GM19463 (cell line): ENCODE data around the gene ECHDC1.
"Not testable (repeated sequence)": the region's sequence is repeated elsewhere in the genome, so short reads cannot be mapped to it uniquely, and the experiment has no call there.

Source experiments
- ATAC-seq: cut with Tn5 transposase; IDR thresholded peaks from one replicate; pipeline ENCODE4 v1.9.1; 2021; ENCODE audit warnings: mild to moderate bottlenecking, moderate library complexity; ENCODE audit not compliant: unreplicated experiment

Gene ECHDC1, protein sequence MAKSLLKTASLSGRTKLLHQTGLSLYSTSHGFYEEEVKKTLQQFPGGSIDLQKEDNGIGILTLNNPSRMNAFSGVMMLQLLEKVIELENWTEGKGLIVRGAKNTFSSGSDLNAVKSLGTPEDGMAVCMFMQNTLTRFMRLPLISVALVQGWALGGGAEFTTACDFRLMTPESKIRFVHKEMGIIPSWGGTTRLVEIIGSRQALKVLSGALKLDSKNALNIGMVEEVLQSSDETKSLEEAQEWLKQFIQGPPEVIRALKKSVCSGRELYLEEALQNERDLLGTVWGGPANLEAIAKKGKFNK

DNA sequence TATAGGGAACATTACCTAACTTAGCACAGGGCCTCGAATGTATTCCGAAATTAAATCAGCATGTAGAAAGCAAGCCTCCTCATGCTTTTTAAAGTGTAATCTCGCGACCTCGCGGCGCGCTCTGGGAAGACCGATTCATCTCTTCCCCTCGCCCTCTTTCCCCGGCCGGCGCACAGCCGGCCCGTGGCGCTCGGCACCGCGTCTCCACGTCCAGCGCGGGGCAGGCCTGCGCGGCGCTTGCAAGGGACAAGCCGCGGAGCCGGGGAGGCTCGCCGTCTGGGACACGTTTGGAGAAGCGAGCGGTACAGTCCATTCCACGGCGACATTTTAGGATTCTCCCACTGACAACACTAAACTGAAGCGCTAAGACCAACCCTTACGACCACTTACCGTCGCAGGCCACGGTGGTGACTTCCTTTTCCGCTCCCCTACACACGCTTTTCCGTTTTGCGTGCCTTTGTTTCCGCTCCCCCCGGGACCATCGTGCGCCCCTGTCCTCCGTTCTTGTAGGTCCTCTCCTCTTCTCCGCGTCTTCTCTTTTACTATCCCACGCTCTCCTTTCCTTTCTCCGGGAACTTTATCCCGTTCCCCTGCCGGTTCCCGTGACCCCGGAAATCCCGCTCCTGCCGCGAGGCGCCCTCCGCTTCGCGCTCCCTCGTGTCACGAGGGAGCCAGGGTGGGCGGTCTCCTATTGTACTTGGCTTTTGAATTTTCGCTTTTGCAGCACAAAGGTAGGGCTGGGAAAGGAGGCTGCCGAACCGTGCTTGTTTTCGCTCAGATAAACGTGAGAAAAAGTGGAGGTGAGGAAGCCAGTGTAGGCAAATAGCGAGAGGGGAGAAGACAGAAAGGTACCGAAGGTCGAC lies at the start of gene ECHDC1:
ECHDC1 (minus strand) TSS at position 664 of the 863 bp plus-strand sequence. CDS start 12,581 bp downstream, outside the sequence.
- ATAC-seq, result peak; percentile 70

DNA sequence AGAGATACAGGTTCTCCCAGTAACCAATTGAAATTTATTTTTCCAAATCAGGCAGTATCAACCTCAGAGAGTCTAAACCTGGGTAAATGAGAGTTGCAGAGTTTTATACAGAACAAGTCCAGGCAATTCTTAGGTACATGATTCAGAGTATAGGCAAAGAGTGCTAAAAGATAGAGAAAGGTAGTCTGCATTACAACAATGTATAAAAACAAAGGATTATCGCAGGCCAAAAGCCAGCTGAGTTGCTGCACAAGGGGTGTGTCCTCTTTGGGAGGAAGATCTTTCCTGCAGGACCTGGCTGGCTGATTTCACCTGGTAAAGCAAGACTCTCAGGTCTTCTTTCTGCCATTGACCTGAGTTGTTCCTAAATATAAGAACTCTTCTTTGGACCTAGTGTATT lies 48.9 kb upstream of the ECHDC1 start:
- no peak for ATAC-seq

DNA sequence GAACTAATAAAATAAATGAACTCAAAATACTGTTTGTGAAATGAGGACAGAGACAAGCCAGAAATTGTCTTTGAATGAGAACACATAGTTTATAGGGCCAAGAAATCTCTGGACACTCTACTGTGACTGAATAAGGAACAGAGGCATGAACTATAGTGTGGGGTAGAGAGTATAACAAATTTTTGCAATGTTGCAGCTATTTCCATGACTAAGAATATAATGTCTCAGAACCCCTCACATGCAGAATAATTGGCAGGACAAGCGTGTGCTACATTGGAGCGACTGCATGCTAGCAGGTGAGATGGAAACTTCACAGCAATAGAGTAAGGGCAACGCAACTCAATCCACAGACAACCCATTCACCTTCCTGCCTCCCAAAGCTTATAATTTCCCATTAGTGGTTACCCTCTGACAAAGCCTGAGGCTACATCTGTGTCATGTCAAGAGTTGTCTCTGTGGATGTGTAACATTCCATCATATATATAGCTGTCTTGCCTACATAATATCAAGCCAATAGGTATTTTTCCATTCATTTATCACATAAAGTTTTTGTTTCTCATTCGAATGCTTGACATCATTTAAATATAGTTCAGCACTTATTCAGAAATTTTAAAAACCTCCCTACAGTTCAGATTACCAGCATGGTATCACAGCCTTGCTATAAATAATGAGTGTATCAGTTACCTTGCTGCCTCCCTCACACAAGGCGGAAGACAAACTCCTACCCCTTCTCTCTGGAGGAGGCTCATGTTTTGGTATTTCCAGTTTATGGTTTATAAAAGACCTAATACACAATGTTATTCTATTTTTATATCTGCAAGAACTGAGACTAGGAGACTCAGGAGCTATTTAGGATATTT lies 47.9 kb upstream of the ECHDC1 start:
- ATAC-seq, result no peak

DNA sequence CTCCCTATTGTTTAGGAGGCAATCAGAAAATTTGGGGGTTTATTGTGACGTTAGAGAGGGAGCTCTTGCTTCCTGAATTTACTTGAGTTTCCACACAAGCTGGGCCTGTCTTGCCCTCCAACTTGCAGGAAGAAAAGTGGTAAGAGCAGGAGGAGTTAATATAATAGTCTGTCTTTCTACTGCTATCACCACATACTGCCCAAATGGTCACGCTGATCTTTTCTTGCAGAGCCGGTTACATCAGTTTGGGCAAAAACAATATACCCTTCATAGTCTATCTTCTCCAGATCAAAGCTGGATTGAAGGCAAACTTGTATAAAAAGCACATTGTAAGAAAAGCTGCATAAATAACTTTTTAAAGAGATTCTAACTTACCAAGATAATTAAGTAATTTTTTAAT lies 46.3 kb upstream of the ECHDC1 start:
- no peak for ATAC-seq

DNA sequence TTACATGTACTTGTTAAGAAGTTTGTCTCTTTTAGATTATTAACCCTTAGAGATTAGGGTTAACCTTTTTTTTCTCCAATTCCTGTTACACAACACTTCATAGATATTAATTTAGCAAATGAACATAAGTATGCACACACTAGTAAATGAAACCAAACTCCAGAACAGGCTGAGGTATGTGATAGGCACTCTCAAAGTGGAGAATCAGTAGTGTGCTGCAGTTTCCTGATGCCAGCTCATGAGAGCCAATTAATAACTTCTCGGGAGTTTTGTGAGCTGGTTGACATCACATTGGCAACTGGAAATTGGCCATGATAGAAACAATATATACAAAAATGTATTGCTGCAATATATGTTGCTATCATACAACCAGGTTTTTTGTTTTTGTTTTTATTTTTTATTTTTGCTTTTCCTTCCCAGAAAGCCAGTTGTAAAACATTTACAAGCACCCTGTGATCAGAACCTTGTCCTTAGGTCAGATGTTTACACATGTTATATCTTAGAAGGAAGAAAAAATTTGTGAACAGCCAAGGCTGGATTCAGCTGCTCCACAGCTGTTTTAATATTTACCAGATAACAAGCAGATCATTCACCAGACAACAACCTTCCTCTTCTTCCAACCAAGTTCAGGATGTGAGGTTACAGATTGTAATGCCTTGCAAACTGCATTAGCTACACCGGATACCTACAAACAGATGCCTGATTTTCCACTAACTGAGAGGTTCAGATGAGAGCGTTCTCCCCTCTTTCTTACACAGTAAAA lies 42.4 kb upstream of the ECHDC1 start:
- no peak for ATAC-seq

DNA sequence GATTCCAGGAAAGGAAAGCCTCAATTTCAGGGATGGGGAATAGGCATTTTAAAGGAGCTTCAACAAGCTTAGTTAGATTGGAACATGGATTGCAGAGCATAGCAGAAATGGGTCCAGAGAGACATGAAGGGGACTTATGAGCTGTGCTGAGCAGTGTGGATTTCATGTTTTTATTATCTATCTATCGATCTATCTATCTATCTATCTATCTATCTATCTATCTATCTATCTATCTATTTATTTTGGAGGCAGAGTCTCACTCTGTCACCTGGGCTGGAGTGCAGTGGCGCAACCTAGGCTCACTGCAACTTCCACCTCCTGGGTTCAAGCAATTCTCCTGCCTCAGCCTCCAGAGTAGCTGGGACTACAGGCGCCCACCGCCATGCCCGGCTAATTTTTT lies 41.4 kb upstream of the ECHDC1 start:
- not testable (repeated sequence) for ATAC-seq

DNA sequence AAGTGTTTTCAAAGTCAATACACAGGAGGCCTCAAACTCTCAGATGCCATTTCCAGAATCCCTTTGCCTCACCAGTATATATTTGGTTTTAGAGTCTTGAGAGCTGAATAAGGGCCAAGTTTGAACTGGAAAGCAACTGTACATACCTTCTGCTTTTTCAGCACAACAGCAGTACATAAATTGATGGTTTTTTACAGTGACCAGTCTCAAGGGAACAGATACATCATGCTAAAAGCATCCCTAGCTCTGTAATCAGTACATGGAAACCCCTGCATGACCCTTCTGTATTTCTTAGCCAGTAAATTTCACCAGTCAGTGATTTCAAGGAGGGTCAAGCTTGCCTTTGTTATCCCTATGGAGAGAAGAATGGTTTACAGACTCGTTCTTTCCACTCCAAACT lies 40.6 kb upstream of the ECHDC1 start:
- ATAC-seq, result no peak

DNA sequence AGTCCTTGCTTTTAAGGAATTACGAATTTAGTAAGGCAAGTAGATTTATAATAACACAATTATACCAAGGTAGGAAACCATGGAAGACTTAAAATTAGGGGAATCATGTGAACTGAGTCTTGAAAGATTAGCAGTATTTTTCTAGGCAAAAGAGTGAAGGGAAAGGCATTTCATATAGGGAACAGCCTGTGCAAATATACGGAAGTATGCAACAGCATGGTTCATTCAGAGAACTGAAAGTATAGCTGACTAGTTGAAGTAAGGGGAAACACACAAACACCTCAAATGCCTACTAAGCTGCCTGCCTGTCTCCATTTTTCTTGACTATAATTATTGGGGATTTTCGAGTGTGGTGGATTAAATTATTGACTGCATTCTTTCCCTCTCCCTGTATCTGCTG lies 39.0 kb upstream of the ECHDC1 start:
- ATAC-seq, result no peak

DNA sequence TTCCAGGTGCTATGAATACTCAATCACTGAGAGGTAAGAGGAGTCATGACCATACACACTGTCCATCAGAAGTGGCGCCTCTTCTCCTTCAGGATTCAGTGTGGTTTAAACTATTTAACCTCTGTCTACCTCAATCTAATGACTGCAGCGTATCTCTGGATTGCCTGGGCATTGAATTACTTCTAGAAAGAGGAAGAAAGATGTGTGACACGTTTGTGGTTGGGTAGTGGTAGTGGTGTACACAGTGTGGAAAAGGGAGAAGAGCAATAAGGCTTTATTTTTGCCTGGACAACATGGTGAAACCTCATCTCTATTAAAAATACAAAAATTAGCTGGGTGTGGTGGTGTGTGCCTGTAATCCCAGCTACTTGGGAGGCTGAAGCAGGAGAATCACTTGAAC lies 38.0 kb upstream of the ECHDC1 start:
- ATAC-seq, result no peak

DNA sequence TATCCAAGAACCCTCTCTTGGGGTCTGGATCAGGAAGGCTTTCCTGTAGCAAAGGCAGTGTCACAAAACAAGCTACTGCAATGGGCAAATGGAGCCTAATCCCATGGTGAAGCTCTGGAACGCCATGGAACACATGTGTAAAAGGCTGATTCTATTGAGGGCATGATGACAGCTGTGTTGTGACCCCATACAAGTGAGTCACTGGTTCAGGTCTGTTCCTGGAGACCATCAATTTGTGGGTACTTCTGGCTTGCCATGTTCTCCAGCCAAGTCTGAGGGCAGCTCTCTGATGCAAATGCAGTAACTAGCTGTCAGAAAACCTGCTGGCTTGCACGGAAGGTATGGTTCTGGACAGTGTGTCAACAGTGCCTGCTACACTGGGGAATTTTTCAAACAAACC lies 33.3 kb upstream of the ECHDC1 start:
- ATAC-seq, result no peak

DNA sequence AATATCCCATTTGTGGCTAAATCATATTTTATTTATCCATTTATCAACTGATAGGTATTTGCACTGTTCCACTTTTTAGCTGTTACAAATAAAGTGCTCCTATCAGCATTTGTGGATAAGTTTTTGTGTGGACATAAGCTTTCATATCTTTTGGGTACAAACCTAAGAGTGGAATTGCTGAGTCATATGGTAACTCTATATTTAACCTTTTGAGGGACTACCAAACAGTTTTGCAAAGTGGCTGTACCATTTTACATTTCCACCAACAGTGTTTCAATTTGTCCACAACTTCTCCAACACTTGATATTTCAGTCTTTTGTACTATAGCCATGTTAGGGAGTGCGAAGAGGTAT lies 23.6 kb upstream of the ECHDC1 start:
- no peak for ATAC-seq

DNA sequence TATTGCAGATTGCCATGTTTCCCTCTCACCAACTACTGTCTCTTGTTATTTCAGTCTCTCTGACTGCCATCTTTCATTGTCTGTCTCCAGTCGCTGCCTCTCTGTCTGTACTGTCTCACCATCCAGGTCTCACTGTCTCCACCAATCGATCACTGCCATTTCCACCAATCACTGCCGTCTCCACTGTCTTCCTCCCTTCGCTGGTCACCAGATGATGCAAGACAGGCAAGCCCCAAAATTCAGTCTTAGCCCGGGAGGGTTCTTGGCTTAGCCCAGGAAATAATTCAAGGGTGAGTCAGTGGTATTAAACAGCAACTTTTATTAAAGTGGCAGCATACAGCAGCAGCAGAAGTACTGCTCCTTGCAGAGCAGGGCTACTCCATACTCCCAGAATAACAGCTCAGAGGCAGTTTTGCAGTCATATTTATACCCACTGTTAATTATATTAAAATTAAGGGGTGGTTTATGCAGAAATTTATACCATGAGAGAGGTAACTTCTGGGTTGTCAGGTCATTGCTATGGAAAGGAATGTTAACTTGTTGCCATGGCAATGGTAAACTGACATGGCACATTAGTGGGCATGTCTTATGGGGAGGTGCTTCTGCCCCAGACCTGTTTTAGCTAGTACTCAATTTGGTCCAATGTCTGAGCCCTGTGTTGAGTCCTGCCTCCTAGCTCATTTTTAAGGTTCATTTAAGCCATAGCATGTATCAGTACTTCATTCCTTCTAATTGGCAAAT lies 23.0 kb upstream of the ECHDC1 start:
- no peak for ATAC-seq

DNA sequence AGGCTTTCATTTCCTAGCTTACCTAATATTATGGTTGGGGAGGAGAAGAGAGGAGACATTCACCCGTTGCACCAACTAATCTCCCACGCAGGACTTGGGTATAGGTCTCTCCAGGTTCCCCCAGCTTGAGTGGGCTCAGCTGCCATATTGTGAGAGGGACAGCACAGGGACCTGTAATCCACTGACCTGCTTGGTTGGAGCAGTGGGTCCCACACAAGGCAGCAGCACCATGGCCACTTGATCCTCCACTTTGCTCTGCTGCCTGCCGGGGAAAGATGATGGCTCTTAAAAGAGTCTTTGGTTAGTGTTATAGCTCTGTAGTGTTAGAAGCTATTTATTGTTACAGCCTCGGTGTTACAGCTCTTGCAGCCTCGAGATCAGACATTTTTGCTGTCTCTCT lies 22.5 kb upstream of the ECHDC1 start:
- no peak for ATAC-seq

DNA sequence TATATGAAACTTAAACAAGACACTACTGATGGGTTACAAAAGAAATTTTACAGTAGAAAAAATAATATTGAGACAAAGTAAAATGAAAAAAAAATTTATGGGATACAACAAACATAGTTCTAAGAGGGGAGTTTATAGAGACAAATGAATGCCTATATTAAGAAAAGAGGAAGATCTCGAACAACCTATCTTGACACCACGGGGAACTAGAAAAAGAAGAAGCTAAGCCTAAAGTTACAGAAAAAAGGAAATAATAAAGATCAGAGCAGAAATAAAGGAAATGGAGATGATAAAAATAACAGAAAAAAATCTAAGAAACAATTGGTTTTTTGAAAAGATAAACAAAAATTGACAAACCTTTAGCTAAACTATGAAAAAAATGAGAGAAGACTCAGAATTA lies 9.1 kb upstream of the ECHDC1 start:
- ATAC-seq, result no peak

DNA sequence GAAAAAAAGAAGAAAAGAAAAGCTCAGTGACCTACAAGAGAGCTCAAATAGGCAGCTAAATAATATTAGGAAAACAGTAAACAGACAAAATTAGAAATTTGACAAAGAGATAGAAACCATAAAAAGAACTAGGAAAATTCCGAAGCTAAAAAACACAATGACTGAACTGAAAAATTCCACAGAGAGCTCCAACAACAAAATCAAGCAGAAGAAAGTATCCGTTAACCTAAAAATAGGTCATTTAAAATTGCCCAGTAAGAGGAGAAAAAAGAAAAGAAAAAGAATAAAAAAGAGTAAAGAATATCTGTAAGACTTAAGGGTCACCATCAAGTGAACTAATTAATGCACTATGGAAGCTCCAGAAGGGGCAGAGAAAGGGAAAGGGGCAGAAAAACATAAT lies 6.6 kb upstream of the ECHDC1 start:
- no peak for ATAC-seq

DNA sequence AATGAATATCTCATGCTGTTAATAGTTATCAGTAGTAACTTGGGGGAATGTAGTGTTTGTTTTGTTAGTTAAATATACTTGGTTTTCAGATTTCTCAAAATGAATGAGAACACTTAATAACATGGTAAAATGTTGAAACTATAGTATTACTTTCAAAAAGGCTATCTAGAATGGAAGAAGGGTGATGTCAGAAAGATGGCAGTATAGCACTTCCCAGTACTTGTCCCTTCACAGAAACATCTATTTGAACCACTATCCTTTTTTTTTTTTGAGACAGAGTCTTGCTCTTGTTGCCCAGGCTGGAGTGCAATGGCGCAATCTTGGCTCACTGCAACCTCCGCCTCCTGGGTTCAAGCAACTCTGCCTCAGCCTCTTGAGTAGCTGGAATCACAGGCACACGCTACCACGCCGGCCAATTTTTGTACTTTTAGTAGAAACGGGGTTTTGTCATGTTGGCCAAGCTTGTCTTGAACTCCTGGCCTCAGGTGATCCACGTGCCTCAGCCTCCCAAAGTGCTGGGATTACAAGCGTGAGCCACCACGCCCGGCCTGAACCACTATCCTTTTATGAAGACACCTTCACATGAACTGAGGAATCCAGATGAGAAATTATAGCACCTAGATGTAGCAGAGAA lies 4.7 kb upstream of the ECHDC1 start:
- no peak for ATAC-seq

DNA sequence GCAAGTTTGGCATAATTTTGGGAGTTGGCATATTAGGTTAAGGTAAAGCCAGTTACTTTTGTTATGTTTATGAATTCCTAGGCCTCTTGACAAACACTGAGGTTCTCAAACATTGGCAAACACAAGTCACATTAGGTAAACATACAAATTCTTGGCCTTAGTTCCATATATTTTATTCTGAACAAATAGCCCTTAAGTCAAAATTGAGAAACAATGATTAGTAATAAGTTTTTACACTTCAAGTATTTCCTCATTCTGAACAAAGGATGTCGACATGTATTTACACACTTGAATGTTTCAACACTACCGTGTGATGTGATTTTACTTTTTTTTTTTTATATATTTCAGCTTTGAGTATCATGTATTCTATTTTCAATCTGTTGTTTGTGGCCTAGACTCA lies 3.8 kb upstream of the ECHDC1 start:
- ATAC-seq, result no peak

DNA sequence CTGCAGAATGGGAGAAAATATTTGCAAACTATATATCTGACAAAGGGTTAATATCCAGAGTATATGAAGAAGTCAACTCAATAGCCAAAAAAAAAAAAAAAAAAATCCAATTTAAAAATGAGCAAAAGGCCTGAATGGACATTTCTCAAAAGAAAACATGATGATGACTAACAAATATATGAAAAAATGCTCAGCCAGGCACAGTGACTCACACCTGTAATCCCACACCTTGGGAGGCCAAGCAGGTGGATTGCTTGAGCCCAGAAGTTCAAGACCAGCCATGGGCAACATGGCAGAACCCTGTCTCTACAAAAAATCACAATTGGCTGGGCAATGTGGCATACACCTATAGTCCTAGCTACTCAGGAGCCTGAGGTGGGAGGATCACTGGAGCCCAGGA lies 2.1 kb upstream of the ECHDC1 start:
- no peak for ATAC-seq

DNA sequence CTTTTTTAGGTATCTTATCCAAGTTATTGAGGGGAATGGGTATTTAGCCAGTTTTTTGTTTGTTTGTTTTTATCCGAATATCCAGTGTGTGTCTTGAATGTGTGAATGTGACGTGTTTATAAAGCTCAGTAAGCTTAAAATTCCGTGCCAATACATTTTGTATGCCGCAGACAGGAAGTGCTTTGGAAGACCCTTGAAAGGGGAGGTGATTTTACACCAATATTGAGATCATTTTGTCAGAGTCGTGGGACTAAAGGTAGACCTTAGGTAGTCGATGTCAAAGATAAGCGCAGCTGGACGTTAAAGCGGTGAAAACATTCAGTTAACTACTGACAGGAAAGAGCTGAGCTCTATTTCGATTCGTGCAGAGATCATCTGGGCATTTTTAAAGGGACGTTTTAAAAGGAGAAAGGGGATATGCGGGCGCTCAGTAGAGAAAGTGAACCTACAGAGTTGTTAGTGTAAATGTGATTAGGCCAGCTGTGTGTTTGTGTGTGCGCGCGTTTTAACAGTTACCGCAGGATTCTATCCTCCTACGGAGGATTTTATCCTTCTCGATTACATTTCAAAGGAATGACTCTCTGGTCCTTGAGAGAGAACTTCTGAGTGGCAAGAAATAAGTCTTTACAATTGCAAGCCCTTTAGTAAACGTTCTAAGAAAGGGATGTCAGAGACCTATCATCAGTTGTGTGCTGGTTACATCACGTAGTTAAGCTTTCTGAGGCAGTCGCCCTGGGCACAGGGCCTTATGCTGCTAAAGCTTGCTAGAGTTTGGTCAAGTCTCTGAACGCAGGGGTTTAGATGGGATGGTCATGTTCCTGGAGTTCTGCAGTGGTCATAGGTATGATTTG lies 625 bp upstream of the ECHDC1 start:
- no peak for ATAC-seq
